ENCODE results near the gene KCNH1. TPM values are rescaled to one million over a fixed set of nuclear protein-coding genes. Genes with fewer than 3 reads are reported as not detected.

KCNH1 gene
- total and polyA plus RNA-seq, 9 of the 15 experiments (the other 6 are each of a cell fraction or from before 2014, with no cell fraction given) = not detected

DNA sequence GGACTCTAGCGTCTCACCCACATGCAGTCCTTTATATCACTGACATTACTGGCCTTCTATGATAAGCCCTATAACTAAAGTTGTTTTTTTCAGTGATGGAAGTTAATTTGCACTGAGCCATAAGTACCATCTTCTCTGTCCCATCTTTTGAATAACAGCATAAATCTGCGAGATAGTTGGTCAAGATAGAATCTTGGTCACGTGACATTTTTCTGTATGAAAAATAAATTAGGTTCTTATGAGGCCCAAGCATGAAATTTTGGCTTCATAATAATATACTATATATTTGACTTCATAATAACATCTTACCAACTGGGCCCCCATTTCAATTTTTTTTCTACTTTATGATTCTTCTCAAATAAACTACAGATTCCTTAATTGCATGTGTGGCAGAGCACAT lies 285.5 kb downstream of the KCNH1 start (continued):
- TF ChIP-seq RFX7 (CRISPR knock-in tag; IDR thresholded peaks at IDR 0.05) = no peak
- TF ChIP-seq ZKSCAN3 (CRISPR knock-in tag; IDR thresholded peaks at IDR 0.05) = no peak
- no peak for TF ChIP-seq DDX20 (tag; IDR thresholded peaks at IDR 0.05; ENCODE audit: low read depth)

DNA sequence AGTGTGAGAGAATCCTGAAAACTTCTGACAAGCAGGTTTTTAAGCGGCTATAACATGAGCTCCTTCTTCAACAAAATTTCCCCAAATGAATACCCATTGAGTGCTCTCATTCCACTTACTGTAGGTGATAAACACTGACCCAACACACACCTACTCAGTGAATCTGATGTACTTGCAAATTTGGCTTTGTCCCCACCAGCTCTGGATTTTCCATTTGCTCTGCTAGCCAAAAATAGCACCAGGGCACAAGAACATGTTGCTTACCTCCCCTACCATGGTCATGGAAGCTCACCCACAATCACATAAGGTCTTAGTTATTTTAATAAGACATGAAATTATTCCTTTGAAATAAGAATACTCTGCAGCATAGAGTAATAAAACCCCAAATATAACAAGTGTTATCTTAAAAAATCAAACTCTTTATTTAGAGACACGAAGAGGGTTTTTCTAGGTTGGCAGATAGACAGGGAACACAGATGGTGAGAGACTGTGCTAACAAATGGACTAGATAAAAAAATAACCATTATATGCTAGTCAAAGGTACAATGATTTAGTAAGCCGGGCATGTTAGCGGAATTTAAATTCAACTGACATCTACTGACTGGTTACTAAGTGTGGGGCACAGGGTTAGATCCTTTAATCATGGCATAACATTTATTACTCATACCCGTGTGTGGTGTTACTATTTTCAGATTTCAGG lies 291.9 kb downstream of the KCNH1 start:
- ChIA-PET POLR2A (no interaction called here), CTCF (ENCODE audit: low intra/inter-chr PET ratio) (no interaction called here)
- no peaks in the 10 kb centered on the region for H3K9me3 ChIP-seq (replicated peaks; ENCODE audit: control insufficient read depth, insufficient read depth, low read depth, low read length)
- DNase-seq (ENCODE audit: extremely low read depth in 1 of 4, low spot score in 3 of 4) (no peak), ATAC-seq (no peak), FAIRE-seq (no peak)
- no TSS peak for BruUV-seq (replicated peaks)
- H3K27ac ChIP-seq (ENCODE audit: extremely low read depth, low read depth, low read length) = no peak overlapping the region
- no peaks in the 10 kb centered on the region for H3K9me1 ChIP-seq (ENCODE audit: control insufficient read depth, insufficient read depth, low read length)
- no peaks in the 10 kb centered on the region for H3K79me2 ChIP-seq (ENCODE audit: control insufficient read depth, insufficient read depth, low read length)
- no peak overlapping the region for H2AFZ ChIP-seq (ENCODE audit: low read depth, low read length)
- H3K4me3 ChIP-seq = no peak overlapping the region
- no peak overlapping the region for H3K4me2 ChIP-seq (ENCODE audit: insufficient read depth, low read length)
- no peak overlapping the region for H3K9ac ChIP-seq (ENCODE audit: insufficient read depth in 1 of 2, low read depth in 2 of 2, low read length in 2 of 2)
- 0% methylated on average over 5 of the region's 5 CpGs for WGBS (ENCODE audit: insufficient coverage, low coverage, missing lambda C conversion rate)
- no peaks in the 10 kb centered on the region for H3K36me3 ChIP-seq (ENCODE audit: control insufficient read depth, insufficient read depth, low read length)
- H4K20me1 ChIP-seq (replicated peaks; ENCODE audit: control insufficient read depth, insufficient read depth, low read length) = no peaks in the 10 kb centered on the region
- no peaks in the 10 kb centered on the region for H3K4me1 ChIP-seq (replicated peaks in 1 of 2; ENCODE audit: control insufficient read depth in 2 of 2, insufficient read depth in 2 of 2, low read length in 2 of 2)
- intact Hi-C loops (cut with micrococcal nuclease) (no loop called here), in situ Hi-C loops (cut with MboI) (no loop called here)
- H3K27me3 ChIP-seq (ENCODE audit: control insufficient read depth in 2 of 2, insufficient read depth in 2 of 2, low read length in 2 of 2) = no peaks in the 10 kb centered on the region
- TF ChIP-seq HOXB6 (CRISPR knock-in tag; IDR thresholded peaks at IDR 0.05; ENCODE audit: borderline replicate concordance) = no peak
- no peak for TF ChIP-seq GTF2A2 (tag; IDR thresholded peaks at IDR 0.05)
- TF ChIP-seq, protein P1, sequence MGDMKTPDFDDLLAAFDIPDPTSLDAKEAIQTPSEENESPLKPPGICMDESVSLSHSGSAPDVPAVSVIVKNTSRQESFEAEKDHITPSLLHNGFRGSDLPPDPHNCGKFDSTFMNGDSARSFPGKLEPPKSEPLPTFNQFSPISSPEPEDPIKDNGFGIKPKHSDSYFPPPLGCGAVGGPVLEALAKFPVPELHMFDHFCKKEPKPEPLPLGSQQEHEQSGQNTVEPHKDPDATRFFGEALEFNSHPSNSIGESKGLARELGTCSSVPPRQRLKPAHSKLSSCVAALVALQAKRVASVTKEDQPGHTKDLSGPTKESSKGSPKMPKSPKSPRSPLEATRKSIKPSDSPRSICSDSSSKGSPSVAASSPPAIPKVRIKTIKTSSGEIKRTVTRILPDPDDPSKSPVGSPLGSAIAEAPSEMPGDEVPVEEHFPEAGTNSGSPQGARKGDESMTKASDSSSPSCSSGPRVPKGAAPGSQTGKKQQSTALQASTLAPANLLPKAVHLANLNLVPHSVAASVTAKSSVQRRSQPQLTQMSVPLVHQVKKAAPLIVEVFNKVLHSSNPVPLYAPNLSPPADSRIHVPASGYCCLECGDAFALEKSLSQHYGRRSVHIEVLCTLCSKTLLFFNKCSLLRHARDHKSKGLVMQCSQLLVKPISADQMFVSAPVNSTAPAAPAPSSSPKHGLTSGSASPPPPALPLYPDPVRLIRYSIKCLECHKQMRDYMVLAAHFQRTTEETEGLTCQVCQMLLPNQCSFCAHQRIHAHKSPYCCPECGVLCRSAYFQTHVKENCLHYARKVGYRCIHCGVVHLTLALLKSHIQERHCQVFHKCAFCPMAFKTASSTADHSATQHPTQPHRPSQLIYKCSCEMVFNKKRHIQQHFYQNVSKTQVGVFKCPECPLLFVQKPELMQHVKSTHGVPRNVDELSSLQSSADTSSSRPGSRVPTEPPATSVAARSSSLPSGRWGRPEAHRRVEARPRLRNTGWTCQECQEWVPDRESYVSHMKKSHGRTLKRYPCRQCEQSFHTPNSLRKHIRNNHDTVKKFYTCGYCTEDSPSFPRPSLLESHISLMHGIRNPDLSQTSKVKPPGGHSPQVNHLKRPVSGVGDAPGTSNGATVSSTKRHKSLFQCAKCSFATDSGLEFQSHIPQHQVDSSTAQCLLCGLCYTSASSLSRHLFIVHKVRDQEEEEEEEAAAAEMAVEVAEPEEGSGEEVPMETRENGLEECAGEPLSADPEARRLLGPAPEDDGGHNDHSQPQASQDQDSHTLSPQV (IDR thresholded peaks at IDR 0.05) = no peak
- no peak for TF ChIP-seq HMG20B (CRISPR knock-in tag; IDR thresholded peaks at IDR 0.05)
- TF ChIP-seq TSC22D4 (tag; IDR thresholded peaks at IDR 0.05) = no peak
- TF ChIP-seq, protein P2, sequence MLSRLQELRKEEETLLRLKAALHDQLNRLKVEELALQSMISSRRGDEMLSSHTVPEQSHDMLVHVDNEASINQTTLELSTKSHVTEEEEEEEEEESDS (CRISPR knock-in tag; IDR thresholded peaks at IDR 0.05) = no peak
- TF ChIP-seq ZNF695 (CRISPR knock-in tag; IDR thresholded peaks at IDR 0.05) = no peak
- no peak for TF ChIP-seq TAF1 (IDR thresholded peaks at IDR 0.05; ENCODE audit: control insufficient read depth, extremely low read depth, insufficient read depth, low read length, severe bottlenecking)
- no peak for TF ChIP-seq ZFX (CRISPR knock-in tag; IDR thresholded peaks at IDR 0.05)
- no peak for TF ChIP-seq PTBP1 (IDR thresholded peaks at IDR 0.05; ENCODE audit: low read depth, low read length)
- TF ChIP-seq, protein P3, sequence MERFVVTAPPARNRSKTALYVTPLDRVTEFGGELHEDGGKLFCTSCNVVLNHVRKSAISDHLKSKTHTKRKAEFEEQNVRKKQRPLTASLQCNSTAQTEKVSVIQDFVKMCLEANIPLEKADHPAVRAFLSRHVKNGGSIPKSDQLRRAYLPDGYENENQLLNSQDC (CRISPR knock-in tag; IDR thresholded peaks at IDR 0.05) = no peak
- TF ChIP-seq SETDB1 (IDR thresholded peaks at IDR 0.05; ENCODE audit: low read length) = no peak
- TF ChIP-seq CAMTA2 (CRISPR knock-in tag; conservative IDR thresholded peaks at IDR 0.05) = no peak
- no peak for TF ChIP-seq ZNF175 (CRISPR knock-in tag; IDR thresholded peaks at IDR 0.05; ENCODE audit: low read depth)
- TF ChIP-seq NONO (IDR thresholded peaks at IDR 0.05; ENCODE audit: low read depth in 2 of 2, low read length in 1 of 2) = no peak
